ENCODE results near the gene IGF2BP3.

Gene IGF2BP3

GRCh38 chr7:23373151-23374004, 96.9 kb downstream of the IGF2BP3 start:
- peak; percentile 81 to 83 for ATAC-seq

- ATAC-seq, result no peak
Observed at GRCh38 chr7:23372611-23373010, 97.7 kb downstream of the IGF2BP3 start.

GRCh38 chr7:23371654-23372053, 98.6 kb downstream of the IGF2BP3 start:
- ATAC-seq, result no peak

- ATAC-seq, result no peak
Observed at GRCh38 chr7:23369695-23370404, 100.4 kb downstream of the IGF2BP3 start.

- ATAC-seq, result no peak
Observed at GRCh38 chr7:23369100-23369499, 101.2 kb downstream of the IGF2BP3 start.

GRCh38 chr7:23358152-23358674, 112.1 kb downstream of the IGF2BP3 start:
- ATAC-seq, result no peak

- peak; percentile 53 to 61 for ATAC-seq
Observed at GRCh38 chr7:23357190-23358093, 112.8 kb downstream of the IGF2BP3 start.

- ATAC-seq, result peak; percentile 49 to 58
Observed at GRCh38 chr7:23356726-23357125, 113.6 kb downstream of the IGF2BP3 start.

GRCh38 chr7:23356168-23356567, 114.1 kb downstream of the IGF2BP3 start:
- ATAC-seq, result no peak

GRCh38 chr7:23353172-23353571, 117.1 kb downstream of the IGF2BP3 start:
- ATAC-seq, result no peak

GRCh38 chr7:23350466-23350865, 119.8 kb downstream of the IGF2BP3 start:
- no peak for ATAC-seq

GRCh38 chr7:23349484-23350157, 120.7 kb downstream of the IGF2BP3 start:
- ATAC-seq, result no peak

- ATAC-seq, result peak; percentile 67 to 75
Observed at GRCh38 chr7:23347682-23348180, 122.6 kb downstream of the IGF2BP3 start.

- ATAC-seq, result no peak
Observed at GRCh38 chr7:23347033-23347681, 123.1 kb downstream of the IGF2BP3 start.

- peak; percentile 61 to 75 for ATAC-seq
Observed at GRCh38 chr7:23346316-23346715, 124.0 kb downstream of the IGF2BP3 start.

- no peak for ATAC-seq
Observed at GRCh38 chr7:23345601-23346000, 124.7 kb downstream of the IGF2BP3 start.

GRCh38 chr7:23343806-23344475, 126.3 kb downstream of the IGF2BP3 start:
- ATAC-seq, result no peak

GRCh38 chr7:23343102-23343501, 127.2 kb downstream of the IGF2BP3 start:
- no peak for ATAC-seq

GRCh38 chr7:23341846-23342598, 128.3 kb downstream of the IGF2BP3 start:
- ATAC-seq, result no peak

- no peak for ATAC-seq
Observed at GRCh38 chr7:23338863-23339262, 131.4 kb downstream of the IGF2BP3 start.

Data from activated CD4-positive, CD25-positive, alpha-beta regulatory T cell treated with anti-CD3 and anti-CD28 coated beads, Interleukin-2, amount 50 U/mL, for 24 hours (primary cell).